Nephron (organoid): ENCODE measurements around the gene OR56B4.
"Not testable (repeated sequence)": the region's sequence is repeated elsewhere in the genome, so short reads cannot be mapped to it uniquely, and the experiment has no call there.

ENCODE experiments used
- H3K27ac Mint-ChIP-seq, 3 experiments: 2 replicates each; pipeline ENCODE4 v1.8.0; 2020; ENCODE audit warnings: mixed read lengths in 3 of 3, mild to moderate bottlenecking in 2 of 3, moderate library complexity in 1 of 3
- H3K27me3 Mint-ChIP-seq: 2 replicates; pipeline ENCODE4 v1.8.0; 2021; ENCODE audit warnings: low read depth, mild to moderate bottlenecking, moderate library complexity, mixed read lengths
- H3K36me3 Mint-ChIP-seq: 2 replicates; pipeline ENCODE4 v1.8.0; 2020; ENCODE audit warnings: low read depth, mixed read lengths
- H3K4me1 Mint-ChIP-seq: 2 replicates; pipeline ENCODE4 v1.8.0; 2020; ENCODE audit warnings: mixed read lengths
- H3K4me3 Mint-ChIP-seq, 3 experiments: 2 replicates each; pipeline ENCODE4 v1.8.0; 2020; ENCODE audit warnings: mild to moderate bottlenecking in 3 of 3, mixed read lengths in 3 of 3, moderate library complexity in 2 of 3
- H3K9me3 Mint-ChIP-seq: 2 replicates; pipeline ENCODE4 v1.8.0; 2020; ENCODE audit warnings: mixed read lengths
- CTCF ChIP-seq, 3 experiments: fragments of 200-600 bp; sonication (generic); IDR thresholded peaks; one replicate each; pipeline ENCODE4 v1.5.0; 2021; ENCODE audit warnings: antibody characterized with exemption in 3 of 3; ENCODE audit not compliant: unreplicated experiment in 3 of 3

Gene OR56B4

GRCh38 chr11:6129635-6130034 lies 22.2 kb downstream of the OR56B4 start:
- H3K36me3 Mint-ChIP-seq, result no peaks in the 10 kb centered on the region
- H3K4me1 Mint-ChIP-seq, result no peaks in the 10 kb centered on the region
- no peak overlapping the region for H3K4me3 Mint-ChIP-seq
- H3K27ac Mint-ChIP-seq, result no peak overlapping the region
- TF ChIP-seq CTCF (IDR thresholded peaks at IDR 0.05; ENCODE audit: unreplicated experiment in 3 of 3), result no peak
- H3K27me3 Mint-ChIP-seq, result no peaks in the 10 kb centered on the region
- H3K9me3 Mint-ChIP-seq, result no peaks in the 10 kb centered on the region

- H3K36me3 Mint-ChIP-seq, result no peaks in the 10 kb centered on the region
- H3K4me1 Mint-ChIP-seq, result no peaks in the 10 kb centered on the region
Measured at GRCh38 chr11:6132431-6132830, 24.9 kb downstream of the OR56B4 start.

GRCh38 chr11:6135936-6136335 lies 28.5 kb downstream of the OR56B4 start:
- not testable (repeated sequence) for H3K27ac Mint-ChIP-seq, H3K9me3 Mint-ChIP-seq, H3K4me3 Mint-ChIP-seq, H3K4me1 Mint-ChIP-seq, H3K36me3 Mint-ChIP-seq, H3K27me3 Mint-ChIP-seq

More at GRCh38 chr11:6132431-6132830, 24.9 kb downstream of the OR56B4 start:
- no peak for TF ChIP-seq CTCF (IDR thresholded peaks at IDR 0.05; ENCODE audit: unreplicated experiment in 3 of 3)
- H3K27ac Mint-ChIP-seq, result no peak overlapping the region
- H3K4me3 Mint-ChIP-seq, result no peak overlapping the region
- H3K27me3 Mint-ChIP-seq, result no peaks in the 10 kb centered on the region
- H3K9me3 Mint-ChIP-seq, result no peaks in the 10 kb centered on the region

GRCh38 chr11:6142936-6143335 lies 35.5 kb downstream of the OR56B4 start:
- no peak overlapping the region for H3K27ac Mint-ChIP-seq
- H3K4me1 Mint-ChIP-seq, result no peaks in the 10 kb centered on the region
- H3K36me3 Mint-ChIP-seq, result peaks cover 6% of the 10 kb centered on the region
- H3K9me3 Mint-ChIP-seq, result peaks cover 2% of the 10 kb centered on the region
- no peak for TF ChIP-seq CTCF (IDR thresholded peaks at IDR 0.05; ENCODE audit: unreplicated experiment in 3 of 3)
- H3K4me3 Mint-ChIP-seq, result no peak overlapping the region
- peaks cover 4% of the 10 kb centered on the region for H3K27me3 Mint-ChIP-seq

GRCh38 chr11:6143737-6144136 lies 36.3 kb downstream of the OR56B4 start:
- H3K36me3 Mint-ChIP-seq, H3K27ac Mint-ChIP-seq, H3K27me3 Mint-ChIP-seq, H3K4me3 Mint-ChIP-seq, H3K4me1 Mint-ChIP-seq, H3K9me3 Mint-ChIP-seq: not testable (repeated sequence)

GRCh38 chr11:6151117-6151516 lies 43.6 kb downstream of the OR56B4 start:
- Mint-ChIP-seq H3K4me3 (no peak overlapping the region), H3K36me3 (no peaks in the 10 kb centered on the region), H3K4me1 (no peaks in the 10 kb centered on the region), H3K9me3 (peaks cover 4% of the 10 kb centered on the region), H3K27ac (no peak overlapping the region), H3K27me3 (no peaks in the 10 kb centered on the region)
- TF ChIP-seq CTCF (IDR thresholded peaks at IDR 0.05; ENCODE audit: unreplicated experiment in 3 of 3), result no peak

GRCh38 chr11:6152126-6152525 lies 44.6 kb downstream of the OR56B4 start:
- Mint-ChIP-seq H3K36me3 (no peaks in the 10 kb centered on the region), H3K4me1 (no peaks in the 10 kb centered on the region), H3K27ac (no peak overlapping the region), H3K4me3 (no peak overlapping the region), H3K9me3 (peaks cover 4% of the 10 kb centered on the region), H3K27me3 (no peaks in the 10 kb centered on the region)
- no peak for TF ChIP-seq CTCF (IDR thresholded peaks at IDR 0.05; ENCODE audit: unreplicated experiment in 3 of 3)
